ENCODE measurements around the gene INAVA.

Gene INAVA

DNA sequence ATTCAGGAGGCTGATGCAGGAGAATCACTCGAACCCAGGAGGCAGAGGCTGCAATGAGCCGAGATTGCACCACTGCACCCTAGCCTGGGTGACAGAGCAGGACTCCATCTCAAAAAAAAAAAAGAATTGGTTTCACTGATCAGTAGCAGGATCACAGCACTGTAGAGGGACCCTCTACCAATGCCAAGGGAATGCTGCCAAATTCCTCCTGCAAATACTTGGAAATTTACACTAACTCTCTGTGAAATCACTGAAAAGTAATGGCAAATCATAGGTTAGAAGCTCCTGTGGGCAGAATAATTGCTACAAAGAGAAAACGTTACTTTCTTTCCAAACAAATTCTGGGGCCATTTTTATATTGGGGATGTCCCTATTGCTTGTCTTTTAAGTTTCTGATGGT lies 28.6 kb upstream of the INAVA start:
- H3K27me3 ChIP-seq (replicated peaks; ENCODE audit: control insufficient read depth, insufficient read depth, low read length, poor library complexity, severe bottlenecking), result no peaks in the 10 kb centered on the region
- DNase-seq, result no peak
- no peaks in the 10 kb centered on the region for H3K36me3 ChIP-seq (ENCODE audit: control insufficient read depth, insufficient read depth, low read length)
- no peak overlapping the region for H3K27ac ChIP-seq (ENCODE audit: insufficient read depth, low read length, poor library complexity, severe bottlenecking)
- H3K4me3 ChIP-seq (ENCODE audit: insufficient read depth, low read depth, low read length, poor library complexity, severe bottlenecking), result no peak overlapping the region
- no peaks in the 10 kb centered on the region for H3K9me3 ChIP-seq (ENCODE audit: control insufficient read depth, low read length)
- peaks cover 39% of the 10 kb centered on the region for H3K4me1 ChIP-seq (ENCODE audit: control insufficient read depth, insufficient read depth, low read length, poor library complexity, severe bottlenecking)

DNA sequence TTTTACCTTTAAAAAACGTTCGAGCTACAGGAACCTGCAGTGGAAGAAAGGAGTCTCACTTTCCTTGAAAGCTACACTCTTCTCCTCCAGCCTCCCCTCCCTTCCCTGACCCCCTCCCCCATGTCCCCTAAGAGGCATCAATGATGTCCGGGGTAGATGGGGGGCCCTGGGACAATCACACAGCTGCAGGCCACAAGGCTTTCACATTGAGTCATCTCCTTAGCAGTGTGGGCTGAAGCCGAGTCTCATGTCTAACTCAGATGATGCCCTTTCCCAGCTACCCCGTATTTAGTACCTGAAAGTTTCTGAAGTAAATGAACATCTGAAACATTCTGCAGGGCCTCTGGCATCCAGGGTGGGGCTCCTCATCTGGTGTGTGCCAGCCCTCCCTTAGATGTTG lies 28.2 kb upstream of the INAVA start:
- Histone ChIP-seq H3K4me1 (ENCODE audit: control insufficient read depth, insufficient read depth, low read length, poor library complexity, severe bottlenecking) (peaks cover 38% of the 10 kb centered on the region), H3K36me3 (ENCODE audit: control insufficient read depth, insufficient read depth, low read length) (no peaks in the 10 kb centered on the region), H3K27ac (ENCODE audit: insufficient read depth, low read length, poor library complexity, severe bottlenecking) (no peak overlapping the region), H3K9me3 (ENCODE audit: control insufficient read depth, low read length) (no peaks in the 10 kb centered on the region), H3K27me3 (replicated peaks; ENCODE audit: control insufficient read depth, insufficient read depth, low read length, poor library complexity, severe bottlenecking) (no peaks in the 10 kb centered on the region), H3K4me3 (ENCODE audit: insufficient read depth, low read depth, low read length, poor library complexity, severe bottlenecking) (no peak overlapping the region)
- no peak for DNase-seq

- Histone ChIP-seq H3K27me3 (replicated peaks; ENCODE audit: control insufficient read depth, insufficient read depth, low read length, poor library complexity, severe bottlenecking) (no peaks in the 10 kb centered on the region), H3K4me3 (ENCODE audit: insufficient read depth, low read depth, low read length, poor library complexity, severe bottlenecking) (no peak overlapping the region), H3K9me3 (ENCODE audit: control insufficient read depth, low read length) (no peaks in the 10 kb centered on the region), H3K4me1 (ENCODE audit: control insufficient read depth, insufficient read depth, low read length, poor library complexity, severe bottlenecking) (peaks cover 36% of the 10 kb centered on the region), H3K27ac (ENCODE audit: insufficient read depth, low read length, poor library complexity, severe bottlenecking) (peak overlapping the region; percentile 14), H3K36me3 (ENCODE audit: control insufficient read depth, insufficient read depth, low read length) (no peaks in the 10 kb centered on the region)
- no peak for DNase-seq
These were observed 27.5 kb upstream of the INAVA start for GRCh38 chr1:200867018-200867811.

- H3K4me1 ChIP-seq (ENCODE audit: control insufficient read depth, insufficient read depth, low read length, poor library complexity, severe bottlenecking), result peaks cover 42% of the 10 kb centered on the region
- H3K4me3 ChIP-seq (ENCODE audit: insufficient read depth, low read depth, low read length, poor library complexity, severe bottlenecking), result no peak overlapping the region
- H3K27me3 ChIP-seq (replicated peaks; ENCODE audit: control insufficient read depth, insufficient read depth, low read length, poor library complexity, severe bottlenecking), result no peaks in the 10 kb centered on the region
- H3K9me3 ChIP-seq (ENCODE audit: control insufficient read depth, low read length), result no peaks in the 10 kb centered on the region
- no peaks in the 10 kb centered on the region for H3K36me3 ChIP-seq (ENCODE audit: control insufficient read depth, insufficient read depth, low read length)
- no peak for DNase-seq
- peak overlapping the region; percentile 59 for H3K27ac ChIP-seq (ENCODE audit: insufficient read depth, low read length, poor library complexity, severe bottlenecking)
These were observed 25.3 kb upstream of the INAVA start for GRCh38 chr1:200869376-200869752.

- Histone ChIP-seq H3K4me1 (ENCODE audit: control insufficient read depth, insufficient read depth, low read length, poor library complexity, severe bottlenecking) (peaks cover 42% of the 10 kb centered on the region), H3K27me3 (replicated peaks; ENCODE audit: control insufficient read depth, insufficient read depth, low read length, poor library complexity, severe bottlenecking) (no peaks in the 10 kb centered on the region), H3K36me3 (ENCODE audit: control insufficient read depth, insufficient read depth, low read length) (no peaks in the 10 kb centered on the region), H3K4me3 (ENCODE audit: insufficient read depth, low read depth, low read length, poor library complexity, severe bottlenecking) (peak overlapping the region; percentile 30), H3K9me3 (ENCODE audit: control insufficient read depth, low read length) (no peaks in the 10 kb centered on the region), H3K27ac (ENCODE audit: insufficient read depth, low read length, poor library complexity, severe bottlenecking) (peak overlapping the region; percentile 59)
- peak in 1 of 3 donors; percentile 37 for DNase-seq
These were observed 24.8 kb upstream of the INAVA start for GRCh38 chr1:200869753-200870391.

GRCh38 chr1:200872446-200873115 lies 22.1 kb upstream of the INAVA start, which contains the start of gene GPR25:
GPR25 (plus strand) TSS chr1:200872981; CDS start chr1:200873038, 57 bp downstream.
- H3K27me3 ChIP-seq (replicated peaks; ENCODE audit: control insufficient read depth, insufficient read depth, low read length, poor library complexity, severe bottlenecking), result no peaks in the 10 kb centered on the region
- H3K4me3 ChIP-seq (ENCODE audit: insufficient read depth, low read depth, low read length, poor library complexity, severe bottlenecking), result peak within 1 kb of the TSS; percentile 35
- DNase-seq, result no peak
- H3K36me3 ChIP-seq (ENCODE audit: control insufficient read depth, insufficient read depth, low read length), result no peaks in the 10 kb centered on the region
- H3K27ac ChIP-seq (ENCODE audit: insufficient read depth, low read length, poor library complexity, severe bottlenecking), result peak within 1 kb of the TSS; percentile 34
- peaks cover 42% of the 10 kb centered on the region for H3K4me1 ChIP-seq (ENCODE audit: control insufficient read depth, insufficient read depth, low read length, poor library complexity, severe bottlenecking)
- no peaks in the 10 kb centered on the region for H3K9me3 ChIP-seq (ENCODE audit: control insufficient read depth, low read length)

DNA sequence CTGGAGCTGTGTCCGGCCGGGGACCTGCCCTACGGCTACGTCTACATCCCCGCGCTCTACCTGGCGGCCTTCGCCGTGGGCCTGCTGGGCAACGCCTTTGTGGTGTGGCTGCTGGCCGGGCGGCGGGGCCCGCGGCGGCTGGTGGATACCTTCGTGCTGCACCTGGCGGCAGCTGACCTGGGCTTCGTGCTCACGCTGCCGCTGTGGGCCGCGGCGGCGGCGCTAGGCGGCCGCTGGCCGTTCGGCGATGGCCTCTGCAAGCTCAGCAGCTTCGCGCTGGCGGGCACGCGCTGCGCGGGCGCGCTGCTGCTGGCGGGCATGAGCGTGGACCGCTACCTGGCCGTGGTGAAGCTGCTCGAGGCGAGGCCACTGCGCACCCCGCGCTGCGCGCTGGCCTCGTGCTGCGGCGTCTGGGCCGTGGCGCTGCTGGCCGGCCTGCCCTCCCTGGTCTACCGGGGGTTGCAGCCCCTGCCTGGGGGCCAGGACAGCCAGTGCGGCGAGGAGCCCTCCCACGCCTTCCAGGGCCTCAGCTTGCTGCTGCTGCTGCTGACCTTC lies 21.5 kb upstream of the INAVA start:
- no peak for DNase-seq
- Histone ChIP-seq H3K4me3 (ENCODE audit: insufficient read depth, low read depth, low read length, poor library complexity, severe bottlenecking) (peak overlapping the region; percentile 35), H3K4me1 (ENCODE audit: control insufficient read depth, insufficient read depth, low read length, poor library complexity, severe bottlenecking) (peaks cover 47% of the 10 kb centered on the region), H3K27me3 (replicated peaks; ENCODE audit: control insufficient read depth, insufficient read depth, low read length, poor library complexity, severe bottlenecking) (no peaks in the 10 kb centered on the region), H3K9me3 (ENCODE audit: control insufficient read depth, low read length) (no peaks in the 10 kb centered on the region), H3K27ac (ENCODE audit: insufficient read depth, low read length, poor library complexity, severe bottlenecking) (peak overlapping the region; percentile 24), H3K36me3 (ENCODE audit: control insufficient read depth, insufficient read depth, low read length) (no peaks in the 10 kb centered on the region)

GRCh38 chr1:200873671-200874397 lies 20.9 kb upstream of the INAVA start:
- peak overlapping the region; percentile 34 for H3K27ac ChIP-seq (ENCODE audit: insufficient read depth, low read length, poor library complexity, severe bottlenecking)
- H3K27me3 ChIP-seq (replicated peaks; ENCODE audit: control insufficient read depth, insufficient read depth, low read length, poor library complexity, severe bottlenecking), result no peaks in the 10 kb centered on the region
- no peak for DNase-seq
- peak overlapping the region; percentile 35 for H3K4me3 ChIP-seq (ENCODE audit: insufficient read depth, low read depth, low read length, poor library complexity, severe bottlenecking)
- H3K9me3 ChIP-seq (ENCODE audit: control insufficient read depth, low read length), result no peaks in the 10 kb centered on the region
- H3K4me1 ChIP-seq (ENCODE audit: control insufficient read depth, insufficient read depth, low read length, poor library complexity, severe bottlenecking), result peaks cover 52% of the 10 kb centered on the region
- no peaks in the 10 kb centered on the region for H3K36me3 ChIP-seq (ENCODE audit: control insufficient read depth, insufficient read depth, low read length)

DNA sequence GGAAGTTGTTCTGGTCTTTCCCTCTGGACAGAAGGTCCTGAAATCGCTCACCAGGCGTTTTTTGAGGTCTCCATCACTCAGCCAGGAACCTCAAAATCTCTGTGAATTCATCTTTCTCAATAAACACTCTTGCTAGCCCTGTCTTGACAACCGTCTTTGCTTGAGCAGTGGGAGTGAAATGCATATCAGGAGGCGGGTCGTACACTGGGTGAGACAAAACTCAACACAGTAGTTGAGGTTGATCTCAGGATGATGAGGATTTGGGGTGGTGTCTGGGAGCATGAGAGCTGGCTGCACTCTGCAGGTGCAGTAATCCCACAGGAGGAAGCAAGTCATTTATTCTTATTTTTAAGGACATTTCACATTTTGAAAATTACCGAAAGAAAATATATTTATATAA lies 20.0 kb upstream of the INAVA start:
- Histone ChIP-seq H3K27me3 (replicated peaks; ENCODE audit: control insufficient read depth, insufficient read depth, low read length, poor library complexity, severe bottlenecking) (no peaks in the 10 kb centered on the region), H3K36me3 (ENCODE audit: control insufficient read depth, insufficient read depth, low read length) (no peaks in the 10 kb centered on the region), H3K4me1 (ENCODE audit: control insufficient read depth, insufficient read depth, low read length, poor library complexity, severe bottlenecking) (peaks cover 47% of the 10 kb centered on the region), H3K27ac (ENCODE audit: insufficient read depth, low read length, poor library complexity, severe bottlenecking) (no peak overlapping the region), H3K9me3 (ENCODE audit: control insufficient read depth, low read length) (no peaks in the 10 kb centered on the region), H3K4me3 (ENCODE audit: insufficient read depth, low read depth, low read length, poor library complexity, severe bottlenecking) (no peak overlapping the region)
- no peak for DNase-seq

All from effector memory CD4-positive, alpha-beta T cell (primary cell).